ENCODE results near the gene NUCB1.

DNA sequence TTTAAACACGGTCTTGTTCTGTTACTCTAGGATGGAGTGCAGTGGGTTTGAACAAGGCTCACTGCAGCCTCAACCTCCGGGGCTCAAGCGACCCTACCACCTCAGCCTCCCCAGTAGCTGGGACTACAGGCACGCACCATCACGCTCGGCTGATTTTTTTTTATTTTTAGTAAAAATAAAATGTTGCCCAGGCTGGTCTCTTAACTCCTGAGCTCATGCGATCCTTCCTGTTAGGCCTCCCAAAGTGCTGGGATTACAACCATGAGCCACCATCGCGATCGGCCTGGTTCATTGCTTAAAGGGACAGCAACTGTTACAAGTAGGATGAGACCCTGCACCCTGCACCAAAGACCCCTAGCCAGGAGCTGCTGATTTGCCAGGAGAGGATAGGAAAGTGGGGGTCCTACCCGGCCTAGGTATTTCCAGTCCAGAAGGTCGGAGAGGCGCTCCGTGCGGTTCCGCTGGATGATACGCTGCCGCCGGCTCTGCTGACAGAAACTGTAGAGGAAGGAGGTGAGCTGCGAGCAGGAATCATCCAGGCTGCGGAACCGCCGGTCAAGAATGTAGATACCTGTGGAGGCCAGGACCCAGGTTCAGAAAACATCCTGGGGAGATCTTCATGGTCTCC is 70.1 kb downstream of the NUCB1 start:
- TF ChIP-seq SREBF1 (IDR thresholded peaks at IDR 0.05; ENCODE audit: borderline replicate concordance, low read depth, low read length) (no peak), SMAD1 (IDR thresholded peaks at IDR 0.05; ENCODE audit: low read depth, low read length, partially characterized antibody) (no peak)
